IMR-90 (cell line): ENCODE results near the gene ATP1A1. TPM values are rescaled to one million over a fixed set of nuclear protein-coding genes. Genes with fewer than 3 reads are reported as not detected.

Experiments used
- ATAC-seq: fragments of 200-7000 bp; cut with Tn5 transposase; 2 replicates; pipeline ENCODE4 v1.9.1; 2020; ENCODE audit warnings: low read depth, mild to moderate bottlenecking, moderate library complexity
- BruUV-seq: library from RNA; stranded (reverse); fragments of 400-500 nt; replicated peaks from 2 replicates; lab custom pipeline; 2021; lab: Mats Ljungman, UMichigan
- CTCF ChIA-PET: fragments of 300-600 bp; formaldehyde crosslinking; extraction: SDS; loops from one replicate; lab custom pipeline; 2021; ENCODE audit warnings: antibody characterized with exemption; lab: Yijun Ruan, JAX
- POLR2A ChIA-PET: fragments of 300-600 bp; sonication (Branson Sonifier 250); formaldehyde crosslinking; loops from one replicate; lab custom pipeline; 2022; ENCODE audit warnings: antibody characterized with exemption; ENCODE audit not compliant: unreplicated experiment; lab: Charles Lee
- DNase-seq: peaks from one replicate; pipeline ENCODE4 v3.0.0; 2013
- H2AFZ ChIP-seq: replicated peaks from 2 replicates; pipeline ENCODE3; 2013; ENCODE audit warnings: low read length, mild to moderate bottlenecking; ENCODE audit not compliant: poor library complexity
- H2AK5ac ChIP-seq: 2 replicates; pipeline ENCODE4 v1.6.1; 2013; ENCODE audit warnings: low read depth, low read length, inconsistent platforms
- H2AK9ac ChIP-seq: replicated peaks from 2 replicates; pipeline ENCODE3; 2013; ENCODE audit warnings: mild to moderate bottlenecking, low read depth, low read length, moderate library complexity; ENCODE audit not compliant: poor library complexity
- H2BK120ac ChIP-seq: 2 replicates; pipeline ENCODE4 v1.6.1; 2013; ENCODE audit warnings: low read depth, low read length, inconsistent platforms
- H2BK15ac ChIP-seq: 3 replicates; pipeline ENCODE4 v1.6.1; 2013; ENCODE audit warnings: low read depth, low read length, inconsistent platforms
- H2BK20ac ChIP-seq: 2 replicates; pipeline ENCODE4 v1.6.1; 2013; ENCODE audit warnings: low read depth, mild to moderate bottlenecking, inconsistent platforms, low read length, moderate library complexity
- H2BK5ac ChIP-seq: 2 replicates; pipeline ENCODE4 v1.6.1; 2013; ENCODE audit warnings: mild to moderate bottlenecking, low read depth, low read length, inconsistent platforms; ENCODE audit not compliant: poor library complexity, severe bottlenecking
- H3K14ac ChIP-seq: replicated peaks from 2 replicates; pipeline ENCODE4 v1.6.1; 2013; ENCODE audit warnings: low read depth, low read length, inconsistent platforms
- H3K18ac ChIP-seq: 2 replicates; pipeline ENCODE4 v1.6.1; 2013; ENCODE audit warnings: low read depth, low read length, control low read depth
- H3K23ac ChIP-seq: 2 replicates; pipeline ENCODE4 v1.6.1; 2013; ENCODE audit warnings: low read depth, low read length, inconsistent platforms
- H3K27ac ChIP-seq: 2 replicates; pipeline ENCODE4 v1.5.1; 2013; ENCODE audit warnings: mild to moderate bottlenecking, control low read depth, low read length; ENCODE audit not compliant: insufficient read depth
- H3K27me3 ChIP-seq: 2 replicates; pipeline ENCODE4 v1.6.1; 2013; ENCODE audit warnings: low read length; ENCODE audit not compliant: control insufficient read depth, insufficient read depth
- H3K36me3 ChIP-seq: 2 replicates; pipeline ENCODE4 v1.6.1; 2013; ENCODE audit warnings: low read length, mixed read lengths; ENCODE audit not compliant: control insufficient read depth, insufficient read depth
- H3K4ac ChIP-seq: 2 replicates; pipeline ENCODE4 v1.6.1; 2013; ENCODE audit warnings: low read depth, low read length, inconsistent platforms
- H3K4me1 ChIP-seq: 2 replicates; pipeline ENCODE4 v1.6.1; 2013; ENCODE audit warnings: low read length, mixed read lengths; ENCODE audit not compliant: control insufficient read depth, insufficient read depth
- H3K4me2 ChIP-seq: 2 replicates; pipeline ENCODE4 v1.6.1; 2013; ENCODE audit warnings: low read depth, mild to moderate bottlenecking, control low read depth, low read length, moderate library complexity
- H3K4me3 ChIP-seq: 2 replicates; pipeline ENCODE4 v1.5.1; 2013; ENCODE audit warnings: low read depth, mild to moderate bottlenecking, control low read depth, low read length, moderate library complexity; ENCODE audit not compliant: insufficient read depth
- H3K56ac ChIP-seq: 2 replicates; pipeline ENCODE4 v1.6.1; 2013; ENCODE audit warnings: low read length, inconsistent platforms; ENCODE audit not compliant: insufficient read depth; ENCODE audit errors: extremely low read depth
- H3K79me1 ChIP-seq, 2 experiments: 2 replicates each; pipeline ENCODE4 v1.6.1; 2013; ENCODE audit warnings: low read length in 2 of 2, inconsistent platforms in 1 of 2, low read depth in 1 of 2
- H3K9ac ChIP-seq: 2 replicates; pipeline ENCODE4 v1.6.1; 2013; ENCODE audit warnings: low read depth, low read length, control low read depth
- H3K9me1 ChIP-seq: 2 replicates; pipeline ENCODE4 v1.6.1; 2013; ENCODE audit warnings: low read length, inconsistent platforms; ENCODE audit not compliant: insufficient read depth
- H3K9me3 ChIP-seq: 2 replicates; pipeline ENCODE4 v1.6.1; 2013; ENCODE audit warnings: low read length; ENCODE audit not compliant: control insufficient read depth, insufficient read depth
- H4K20me1 ChIP-seq: 2 replicates; pipeline ENCODE4 v1.6.1; 2013; ENCODE audit warnings: low read length, inconsistent platforms; ENCODE audit not compliant: insufficient read depth
- H4K5ac ChIP-seq: 2 replicates; pipeline ENCODE4 v1.6.1; 2013; ENCODE audit warnings: mild to moderate bottlenecking, low read depth, low read length, control low read depth
- H4K8ac ChIP-seq, 2 experiments: 2 replicates each; pipeline ENCODE4 v1.6.1; 2013; ENCODE audit warnings: low read depth in 2 of 2, low read length in 2 of 2, control low read depth in 1 of 2, inconsistent platforms in 1 of 2
- H4K91ac ChIP-seq: 2 replicates; pipeline ENCODE4 v1.6.1; 2013; ENCODE audit warnings: low read depth, low read length, inconsistent platforms; ENCODE audit not compliant: insufficient read depth
- CEBPB ChIP-seq: IDR thresholded peaks from 2 replicates; pipeline ENCODE4 v1.6.1; 2012; ENCODE audit warnings: low read depth, low read length, improper control_type of control experiment
- MAFK ChIP-seq: IDR thresholded peaks from 2 replicates; pipeline ENCODE4 v1.6.1; 2012; ENCODE audit warnings: low read depth, low read length, improper control_type of control experiment
- RAD21 ChIP-seq: IDR thresholded peaks from 2 replicates; pipeline ENCODE4 v1.6.1; 2012; ENCODE audit warnings: low read length, improper control_type of control experiment
- SMC3 ChIP-seq: fragments of 150-350 bp; IDR thresholded peaks from 2 replicates; pipeline ENCODE4 v1.6.1; 2016; ENCODE audit warnings: low read depth, mild to moderate bottlenecking, antibody characterized with exemption, low read length, moderate library complexity
- WGBS, 2 experiments: methylation state at CpG; one replicate each; pipeline versions ENCODE4 v1.1.5 to v1.1.7; 2013; ENCODE audit warnings: missing lambda C conversion rate in 2 of 2; ENCODE audit not compliant: insufficient read length in 1 of 2; ENCODE audit errors: extremely low coverage in 2 of 2; 5-methylcytosine and 5-hydroxymethylcytosine counted together
- dilution Hi-C: fragments of 300-500 bp; cut with HindIII; formaldehyde crosslinking; loops from one replicate; pipeline ENCODE4 v1.14.3; 2018; ENCODE audit warnings: low sequenced_read_pairs; ENCODE audit not compliant: unreplicated experiment
- in situ Hi-C: fragments of 300-500 bp; cut with MboI; formaldehyde crosslinking; loops from 3 replicates; pipeline ENCODE4 v1.14.3; 2019; ENCODE audit warnings: low sequenced_read_pairs, inconsistent platforms, mixed read lengths
- intact Hi-C: fragments of 100-400 bp; cut with micrococcal nuclease; formaldehyde crosslinking; loops from 2 replicates; pipeline ENCODE4 v1.10.0; 2022
- polyA plus RNA-seq, 3 experiments: library from polyadenylated mRNA; depleted of rRNA; stranded (reverse); fragments of >200 nt; gene quantifications; 2 replicates each; pipeline ENCODE4 v1.2.3, GENCODE V29; 2012; ENCODE audit warnings: low replicate concordance in 1 of 3
- total RNA-seq: library from RNA; depleted of rRNA; stranded (reverse); fragments of >200 nt; gene quantifications from 2 replicates; pipeline ENCODE4 v1.2.3, GENCODE V29; 2012
- TF ChIP-seq, protein P1 (sequence below): fragments of 150-350 bp; IDR thresholded peaks from 2 replicates; pipeline ENCODE4 v1.6.1; 2017; ENCODE audit warnings: mild to moderate bottlenecking, antibody characterized with exemption, low read length, low read depth
- TF ChIP-seq, protein P2 (sequence below): conservative IDR thresholded peaks from 2 replicates; pipeline ENCODE4 v1.5.1; 2012; ENCODE audit warnings: mild to moderate bottlenecking, low read depth, low read length, improper control_type of control experiment

ATP1A1 gene
- total and polyA plus RNA-seq, 2 of the 4 experiments (the other 2 are of a cell fraction): 116 to 125 TPM

DNA sequence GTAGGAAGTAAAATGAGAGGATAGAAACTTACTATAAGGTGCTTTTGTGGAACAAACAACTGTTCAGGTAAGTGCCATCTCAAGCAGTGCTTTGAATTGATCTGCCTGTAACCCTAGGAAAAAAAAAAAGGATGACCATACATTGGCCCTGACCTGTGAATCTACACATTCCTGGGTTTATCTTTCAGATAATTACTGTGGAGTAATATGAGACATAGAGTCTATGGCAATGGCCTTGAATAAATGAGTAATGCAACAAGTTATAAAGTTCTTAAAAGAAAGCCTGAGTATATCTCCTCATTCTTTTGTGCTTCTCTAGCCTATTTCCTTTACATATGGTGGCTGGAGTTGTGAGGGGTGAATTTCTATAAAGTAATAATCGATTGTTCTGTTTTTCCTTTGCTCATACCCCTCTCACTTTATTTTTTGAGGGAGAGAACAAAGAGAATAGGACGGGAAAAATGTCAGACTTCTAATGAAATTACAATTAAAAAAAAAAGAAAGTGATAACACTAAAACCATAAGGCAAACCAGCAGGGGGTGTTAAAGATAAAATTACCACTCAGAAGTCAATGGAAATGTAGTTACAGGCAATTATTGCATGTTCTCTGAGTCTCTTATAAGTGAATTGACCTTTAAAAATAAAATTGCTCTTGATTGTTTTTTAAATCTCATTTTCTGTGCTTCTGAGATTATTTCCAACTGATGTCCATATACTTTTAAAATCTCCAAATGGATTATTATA, 12.4 kb upstream of the ATP1A1 start:
- in situ Hi-C loops: no loop called here
- H2BK120ac ChIP-seq: no peak overlapping the region
- H2BK20ac ChIP-seq: no peak overlapping the region
- ATAC-seq: no peak
- H3K9me1 ChIP-seq: no peaks in the 10 kb centered on the region
- no peak overlapping the region for H3K9ac ChIP-seq
- no peak overlapping the region for H4K91ac ChIP-seq
- CTCF ChIA-PET: no interaction called here
- H3K27ac ChIP-seq: no peak overlapping the region
- DNase-seq: peak; percentile 17
- H3K4ac ChIP-seq: no peak overlapping the region
- H3K4me3 ChIP-seq: no peak overlapping the region
- no peak overlapping the region for H3K18ac ChIP-seq
- no peak overlapping the region for H2AK9ac ChIP-seq
- H3K36me3 ChIP-seq: no peaks in the 10 kb centered on the region
- H3K14ac ChIP-seq: no peak overlapping the region
- no peak overlapping the region for H3K56ac ChIP-seq
- no peak overlapping the region for H3K4me2 ChIP-seq
- H4K8ac ChIP-seq: no peak overlapping the region
- no TSS peak for BruUV-seq
- no peaks in the 10 kb centered on the region for H4K20me1 ChIP-seq
- no peaks in the 10 kb centered on the region for H3K79me1 ChIP-seq
- intact Hi-C loops: loop anchor here (2.0 kb wide), 1 partner anchor 124 kb away; no protein-coding TSS in a partner anchor
- no peak overlapping the region for H4K5ac ChIP-seq
- H2BK5ac ChIP-seq: no peak overlapping the region
- no peak overlapping the region for H2BK15ac ChIP-seq
- peaks cover 5% of the 10 kb centered on the region; the same call in 1 of the 2 replicates for H3K4me1 ChIP-seq
- TF ChIP-seq, protein P1, sequence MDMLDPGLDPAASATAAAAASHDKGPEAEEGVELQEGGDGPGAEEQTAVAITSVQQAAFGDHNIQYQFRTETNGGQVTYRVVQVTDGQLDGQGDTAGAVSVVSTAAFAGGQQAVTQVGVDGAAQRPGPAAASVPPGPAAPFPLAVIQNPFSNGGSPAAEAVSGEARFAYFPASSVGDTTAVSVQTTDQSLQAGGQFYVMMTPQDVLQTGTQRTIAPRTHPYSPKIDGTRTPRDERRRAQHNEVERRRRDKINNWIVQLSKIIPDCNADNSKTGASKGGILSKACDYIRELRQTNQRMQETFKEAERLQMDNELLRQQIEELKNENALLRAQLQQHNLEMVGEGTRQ: no peak
- TF ChIP-seq CEBPB (no peak), RAD21 (peak; percentile 34), SMC3 (peak; percentile 46), MAFK (no peak)
- TF ChIP-seq, protein P2, sequence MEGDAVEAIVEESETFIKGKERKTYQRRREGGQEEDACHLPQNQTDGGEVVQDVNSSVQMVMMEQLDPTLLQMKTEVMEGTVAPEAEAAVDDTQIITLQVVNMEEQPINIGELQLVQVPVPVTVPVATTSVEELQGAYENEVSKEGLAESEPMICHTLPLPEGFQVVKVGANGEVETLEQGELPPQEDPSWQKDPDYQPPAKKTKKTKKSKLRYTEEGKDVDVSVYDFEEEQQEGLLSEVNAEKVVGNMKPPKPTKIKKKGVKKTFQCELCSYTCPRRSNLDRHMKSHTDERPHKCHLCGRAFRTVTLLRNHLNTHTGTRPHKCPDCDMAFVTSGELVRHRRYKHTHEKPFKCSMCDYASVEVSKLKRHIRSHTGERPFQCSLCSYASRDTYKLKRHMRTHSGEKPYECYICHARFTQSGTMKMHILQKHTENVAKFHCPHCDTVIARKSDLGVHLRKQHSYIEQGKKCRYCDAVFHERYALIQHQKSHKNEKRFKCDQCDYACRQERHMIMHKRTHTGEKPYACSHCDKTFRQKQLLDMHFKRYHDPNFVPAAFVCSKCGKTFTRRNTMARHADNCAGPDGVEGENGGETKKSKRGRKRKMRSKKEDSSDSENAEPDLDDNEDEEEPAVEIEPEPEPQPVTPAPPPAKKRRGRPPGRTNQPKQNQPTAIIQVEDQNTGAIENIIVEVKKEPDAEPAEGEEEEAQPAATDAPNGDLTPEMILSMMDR: peak; percentile 47
- H2AFZ ChIP-seq: no peak overlapping the region
- POLR2A ChIA-PET: no interaction called here
- no peak overlapping the region for H3K23ac ChIP-seq
- H2AK5ac ChIP-seq: no peak overlapping the region
- dilution Hi-C loops: no loop called here
- H3K9me3 ChIP-seq: no peaks in the 10 kb centered on the region
- H3K27me3 ChIP-seq: peaks cover 7% of the 10 kb centered on the region
- no CpG with 5 or more reads among the region's 2 CpGs for WGBS, 2 experiments
